A673 (cell line): ENCODE results near the gene PCDHA4.

Experiments
- CTCF ChIP-seq: fragments of 300-800, 200-600 bp; sonication (generic); conservative IDR thresholded peaks from 2 replicates; pipeline ENCODE4 v1.5.1; 2017; ENCODE audit warnings: low read depth, mild to moderate bottlenecking, antibody characterized with exemption, low read length, moderate library complexity, mixed read lengths
- EZH2 ChIP-seq: fragments of 200-600 bp; sonication (generic); IDR thresholded peaks from 2 replicates; pipeline ENCODE4 v1.6.1; 2017; ENCODE audit warnings: borderline replicate concordance, low read depth, mild to moderate bottlenecking, mixed read lengths, antibody characterized with exemption, low read length; ENCODE audit not compliant: poor library complexity, severe bottlenecking

GRCh38 chr5:140827704-140828361, 21.0 kb downstream of the PCDHA4 start, which contains the start of gene PCDHA6:
- TF ChIP-seq CTCF: peak; percentile 70
- no peak for TF ChIP-seq EZH2
